NCI-H1105 (cell line): ENCODE data around the gene IL1R2.

ENCODE experiments used
- DNase-seq: peaks from one replicate; lab custom pipeline; 2025; lab: John Stamatoyannopoulos, UW

The IL1R2 gene

GRCh38 chr2:102022884-102023539, 31.3 kb downstream of the IL1R2 start:
- DNase-seq: no peak

DNA sequence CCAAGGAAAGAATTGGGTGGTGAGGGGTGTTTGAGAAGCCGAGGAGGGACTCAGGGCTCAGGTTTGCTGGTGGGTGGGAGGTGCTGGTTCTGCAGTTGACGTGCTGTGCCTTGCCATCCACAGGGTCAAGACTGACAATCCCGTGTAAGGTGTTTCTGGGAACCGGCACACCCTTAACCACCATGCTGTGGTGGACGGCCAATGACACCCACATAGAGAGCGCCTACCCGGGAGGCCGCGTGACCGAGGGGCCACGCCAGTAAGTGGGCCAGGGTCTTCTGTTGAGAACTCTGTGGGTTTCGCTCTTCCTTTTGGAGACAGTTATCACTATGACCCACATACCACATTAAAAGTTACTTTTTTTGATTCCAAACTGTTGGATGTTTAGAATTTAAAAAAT, 32.6 kb downstream of the IL1R2 start:
- no peak for DNase-seq

- no peak for DNase-seq
These were observed 33.3 kb downstream of the IL1R2 start for GRCh38 chr2:102025016-102025501.

DNA sequence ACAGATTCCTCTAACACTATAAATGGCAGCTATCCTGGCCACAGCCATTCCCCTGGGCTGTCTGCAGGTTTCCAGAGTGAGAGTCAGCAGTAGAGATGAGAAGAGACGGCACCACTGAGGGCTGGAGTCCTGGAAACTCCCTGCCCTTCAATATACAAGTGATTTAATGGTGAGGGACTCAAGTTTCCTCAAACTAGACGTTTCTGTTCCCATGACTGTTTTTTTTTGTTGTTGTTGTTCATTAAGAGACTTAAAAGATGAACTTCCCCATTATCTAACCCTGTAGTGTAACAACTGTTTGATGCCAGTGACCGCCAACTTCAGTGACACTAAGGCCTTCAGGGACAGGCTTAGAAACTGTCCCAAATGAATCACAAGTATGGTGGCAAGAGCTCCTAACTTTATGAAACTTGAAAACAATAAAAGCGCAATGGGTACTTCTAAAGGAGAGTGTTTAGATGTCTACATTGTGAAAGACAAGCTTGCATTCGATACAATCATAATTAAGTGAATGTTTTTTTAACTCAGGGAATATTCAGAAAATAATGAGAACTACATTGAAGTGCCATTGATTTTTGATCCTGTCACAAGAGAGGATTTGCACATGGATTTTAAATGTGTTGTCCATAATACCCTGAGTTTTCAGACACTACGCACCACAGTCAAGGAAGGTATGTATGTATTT, 34.0 kb downstream of the IL1R2 start:
- no peak for DNase-seq

DNA sequence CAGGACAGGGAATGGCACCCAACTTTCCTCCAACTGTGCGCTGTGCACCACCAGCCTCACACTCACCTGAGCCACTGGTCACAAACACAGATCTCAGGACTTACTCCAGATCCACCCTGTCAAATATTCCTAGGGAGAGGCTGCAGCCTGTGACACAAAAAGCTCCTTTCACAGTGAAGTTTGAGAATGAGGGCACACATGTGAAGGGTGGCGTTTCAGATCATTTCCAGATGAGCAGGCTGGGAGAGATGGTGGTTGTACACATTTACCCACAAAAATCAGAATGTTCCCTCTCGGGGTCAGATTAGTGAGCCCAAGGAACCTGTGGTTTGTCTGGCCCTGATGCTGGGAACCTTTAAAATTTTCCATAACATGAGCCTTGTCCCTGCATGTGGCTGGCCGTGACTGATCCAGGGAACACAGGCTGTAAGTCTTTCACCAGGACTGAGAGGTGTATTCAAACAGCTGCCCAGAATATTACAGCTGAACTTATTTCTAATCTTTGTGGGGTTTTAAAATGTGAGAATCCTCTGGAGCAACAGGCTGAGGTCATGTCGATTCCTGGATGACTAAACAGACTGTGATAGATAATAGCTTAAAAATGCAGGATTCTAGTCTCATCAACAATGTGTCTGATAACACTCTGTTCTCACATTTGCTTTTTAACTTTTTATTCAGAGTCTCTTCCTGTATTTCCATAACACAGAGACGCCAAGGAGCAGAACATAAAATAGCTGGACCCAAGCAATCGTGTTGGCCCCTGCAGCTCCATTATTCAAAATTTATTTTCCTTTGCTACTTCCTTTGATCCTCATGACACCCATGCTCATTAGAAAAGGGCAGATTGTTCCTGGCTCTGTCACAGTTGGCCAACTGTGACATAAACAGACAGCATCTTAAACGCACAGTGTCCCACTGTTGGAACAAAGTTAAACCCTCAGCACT, 35.5 kb downstream of the IL1R2 start:
- no peak for DNase-seq

- DNase-seq: no peak
These were observed 36.7 kb downstream of the IL1R2 start for GRCh38 chr2:102028470-102028869.

GRCh38 chr2:102029405-102029804, 37.6 kb downstream of the IL1R2 start:
- no peak for DNase-seq

- DNase-seq: no peak
These were observed 38.2 kb downstream of the IL1R2 start for GRCh38 chr2:102029952-102030351.

DNA sequence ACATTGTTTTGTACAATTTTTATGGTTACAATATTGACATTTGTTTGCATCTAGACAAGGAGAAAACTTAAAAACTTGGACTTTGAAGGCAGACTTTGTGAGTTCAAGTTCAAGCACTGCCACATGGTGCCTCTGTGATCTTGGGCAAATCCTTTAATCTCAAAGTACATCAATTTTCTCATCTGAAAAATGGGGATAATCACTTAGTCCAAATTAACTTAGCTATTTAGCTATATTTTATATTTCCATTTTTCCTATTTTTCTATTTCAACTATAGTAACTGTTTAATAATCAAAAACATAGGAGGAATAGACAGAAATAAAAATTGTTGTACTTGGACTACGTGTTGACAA, 38.7 kb downstream of the IL1R2 start:
- no peak for DNase-seq

DNA sequence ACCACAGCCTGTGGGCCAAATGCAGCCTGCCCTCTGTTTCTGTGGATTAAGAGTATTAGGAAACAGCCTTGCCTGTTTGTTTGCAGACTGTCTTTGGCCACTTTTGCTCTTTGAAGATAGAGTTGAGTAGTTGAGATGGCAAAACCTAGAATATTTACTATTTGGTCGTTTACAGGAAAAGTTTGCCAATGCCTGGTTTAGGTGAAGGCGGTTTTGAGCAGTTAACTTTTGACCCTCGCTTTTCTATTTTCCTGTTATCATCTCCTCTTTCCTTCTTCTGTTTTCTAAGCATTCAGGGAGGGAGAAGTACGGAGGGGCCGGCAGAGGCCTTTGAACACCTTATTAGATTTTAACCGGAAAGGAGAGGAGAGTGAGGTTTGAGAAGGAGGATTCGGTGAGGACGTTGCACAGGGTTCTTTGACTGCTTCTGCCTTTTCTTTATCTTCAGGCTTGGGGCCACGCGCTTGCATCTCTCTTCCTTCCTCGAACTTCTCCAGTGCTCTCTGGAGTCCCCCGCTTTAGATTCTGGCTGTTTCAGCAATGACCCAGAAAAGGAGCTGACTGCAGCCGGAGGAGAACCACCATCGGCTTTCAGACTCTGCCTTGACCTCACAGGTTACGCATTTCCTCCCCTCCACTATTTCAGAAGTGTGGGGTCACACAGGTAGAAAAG, 39.2 kb downstream of the IL1R2 start:
- no peak for DNase-seq

DNA sequence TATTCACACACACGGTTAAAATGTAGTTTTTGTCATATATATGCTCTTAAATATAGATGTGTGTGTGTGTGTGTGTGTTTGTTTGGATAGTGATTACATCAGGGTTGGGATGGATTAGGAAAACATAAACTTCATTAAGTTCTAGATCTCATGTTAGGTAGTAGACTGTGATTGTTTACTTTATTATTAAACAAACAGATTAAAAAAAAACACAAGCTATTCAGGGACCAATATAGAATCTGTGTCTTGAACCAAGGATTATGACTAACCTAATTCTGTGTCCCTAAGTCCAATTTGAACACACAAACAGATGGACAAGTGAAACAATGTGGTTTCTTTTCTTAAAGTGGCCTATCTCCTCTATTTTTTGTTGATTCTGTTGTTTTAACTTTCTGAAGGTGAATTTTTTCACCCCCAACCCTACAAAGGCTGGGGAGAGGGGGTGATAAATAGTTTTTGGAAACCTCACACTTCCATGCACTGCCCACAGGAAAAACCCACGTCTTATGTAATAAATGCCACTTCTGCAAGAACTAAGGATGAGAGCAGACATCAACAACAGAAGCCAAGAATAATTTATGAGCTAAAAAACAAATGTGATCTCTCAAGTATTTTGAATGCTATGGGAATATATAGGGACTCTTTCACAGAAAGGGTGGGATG, 40.7 kb downstream of the IL1R2 start:
- DNase-seq: no peak

DNA sequence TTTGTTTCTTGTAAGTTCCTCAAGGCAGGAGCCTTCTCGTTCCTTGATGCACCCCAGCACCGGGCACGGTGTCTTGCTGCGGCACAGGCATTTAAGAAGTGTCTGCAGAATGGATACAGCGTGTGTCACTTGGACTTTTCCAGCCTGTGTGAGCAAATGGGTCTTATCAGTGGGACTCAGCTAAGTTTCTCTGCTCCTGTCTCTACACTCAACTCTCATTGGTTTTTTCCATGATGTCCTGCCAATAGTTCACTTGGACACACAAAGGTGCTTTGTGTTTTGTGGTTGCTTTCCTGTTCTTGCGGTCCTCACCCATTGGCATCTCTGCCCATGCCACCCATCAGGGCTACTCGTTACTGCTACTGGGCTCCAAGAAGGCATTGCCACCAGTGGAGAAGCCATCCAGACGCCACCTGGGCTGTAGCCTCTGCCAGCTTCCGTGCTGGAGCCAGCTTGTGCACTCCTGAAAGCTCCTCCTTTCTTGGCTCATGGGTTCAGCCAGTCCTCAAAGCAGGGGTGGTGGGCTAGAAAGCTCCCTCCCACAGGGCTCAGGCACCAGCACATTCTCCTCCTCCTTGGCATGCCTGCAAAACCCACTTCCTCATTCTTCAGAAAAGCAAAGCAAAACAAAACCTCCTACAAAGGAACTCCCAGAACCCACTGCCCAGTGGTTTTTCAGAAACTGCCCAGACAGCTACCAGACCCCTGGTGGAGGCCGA, 41.4 kb downstream of the IL1R2 start:
- DNase-seq: no peak

GRCh38 chr2:102033750-102034682, 42.3 kb downstream of the IL1R2 start:
- DNase-seq: no peak

DNA sequence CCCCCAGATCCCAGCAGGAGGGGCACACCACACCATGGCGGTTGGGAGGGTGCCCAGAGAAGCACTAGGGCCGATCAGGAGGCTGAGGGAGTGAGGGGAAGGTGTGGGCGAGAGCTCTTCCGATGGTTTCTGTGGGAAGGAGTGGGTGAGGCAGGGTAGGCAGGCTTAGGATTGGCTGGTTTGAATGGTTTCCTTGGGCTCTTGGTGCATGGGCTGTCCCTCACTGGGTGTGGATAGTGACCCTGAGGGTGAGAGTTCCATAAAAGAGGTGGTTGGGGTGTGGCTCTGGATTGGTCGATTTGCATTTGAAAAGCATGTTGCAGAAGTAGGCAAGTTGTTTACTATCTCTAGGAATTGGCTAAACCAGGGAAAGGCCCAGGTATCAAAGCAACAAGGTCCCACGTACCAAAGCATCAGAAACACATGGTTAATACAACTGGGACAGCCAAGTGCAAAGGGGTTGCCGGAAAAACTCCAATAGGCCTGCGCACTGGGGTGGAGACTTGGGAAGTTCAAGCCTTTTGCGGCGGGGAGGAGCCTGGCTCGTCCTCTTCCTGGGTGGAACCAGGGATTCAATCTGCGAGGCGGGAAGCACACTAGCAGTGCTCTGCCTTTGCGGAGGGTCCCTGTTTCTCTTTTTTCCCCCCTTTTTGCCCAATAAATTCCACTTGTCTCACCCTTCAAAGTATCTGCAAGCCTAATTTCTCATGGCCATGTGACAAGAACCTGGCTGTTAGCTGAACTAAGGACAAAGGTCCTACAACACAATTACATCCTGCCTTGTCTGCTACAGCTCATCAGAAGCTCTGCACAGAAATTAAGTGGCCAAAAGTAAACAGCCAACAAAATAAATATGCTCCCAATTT, 43.2 kb downstream of the IL1R2 start:
- no peak for DNase-seq

- no peak for DNase-seq
These were observed 45.9 kb downstream of the IL1R2 start for GRCh38 chr2:102037681-102038080.

GRCh38 chr2:102040229-102040628, 48.5 kb downstream of the IL1R2 start:
- DNase-seq: no peak

DNA sequence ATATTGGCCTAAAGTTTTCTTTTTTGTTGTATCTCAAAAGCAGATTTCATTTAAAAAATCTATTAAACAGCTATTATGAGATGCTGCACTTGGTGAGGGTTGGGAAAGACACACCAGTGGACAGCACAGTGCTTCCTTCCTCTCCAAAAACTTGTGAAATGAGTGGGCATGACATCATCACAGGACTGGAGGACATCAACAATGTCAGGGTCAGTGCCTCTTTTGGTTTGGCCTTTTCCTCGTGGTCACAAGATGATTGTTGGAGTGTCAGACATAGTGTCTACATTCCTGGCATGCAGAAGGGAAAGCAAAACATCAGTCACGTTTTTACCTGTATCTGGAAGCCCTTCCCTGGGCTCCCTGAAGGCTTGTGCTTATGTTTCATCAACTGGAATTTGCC, 49.6 kb downstream of the IL1R2 start:
- no peak for DNase-seq

- DNase-seq: no peak
These were observed 50.7 kb downstream of the IL1R2 start for GRCh38 chr2:102042196-102043081.
